ENCODE measurements around the gene LAIR2.

LAIR2 gene

DNA sequence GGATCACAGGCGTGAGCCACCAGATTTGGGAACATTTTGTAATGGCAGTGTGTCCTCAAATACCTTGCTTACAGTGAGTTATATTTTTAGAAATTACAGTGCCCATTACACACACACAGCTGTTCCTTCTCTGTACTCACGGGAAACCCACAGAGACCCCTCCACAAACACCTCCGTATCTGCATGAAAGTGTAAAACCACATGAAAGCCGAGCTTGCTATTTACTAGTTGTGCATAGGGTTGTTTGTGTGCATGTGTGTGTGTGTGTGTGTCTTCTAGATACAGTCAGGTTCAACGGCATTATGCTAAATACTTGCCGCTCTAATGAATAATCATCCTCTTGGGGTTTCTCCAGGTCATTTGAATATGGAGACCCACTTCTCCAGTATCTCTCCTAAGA, 48.7 kb downstream of the LAIR2 start:
- no peak overlapping the region for H3K4me3 ChIP-seq (ENCODE audit: low read depth, low read length)
- DNase-seq (ENCODE audit: low read depth) = no peak
- in situ Hi-C loops (cut with HindIII; ENCODE audit: low sequenced_read_pairs) = no loop called here
- TF ChIP-seq, protein P1, sequence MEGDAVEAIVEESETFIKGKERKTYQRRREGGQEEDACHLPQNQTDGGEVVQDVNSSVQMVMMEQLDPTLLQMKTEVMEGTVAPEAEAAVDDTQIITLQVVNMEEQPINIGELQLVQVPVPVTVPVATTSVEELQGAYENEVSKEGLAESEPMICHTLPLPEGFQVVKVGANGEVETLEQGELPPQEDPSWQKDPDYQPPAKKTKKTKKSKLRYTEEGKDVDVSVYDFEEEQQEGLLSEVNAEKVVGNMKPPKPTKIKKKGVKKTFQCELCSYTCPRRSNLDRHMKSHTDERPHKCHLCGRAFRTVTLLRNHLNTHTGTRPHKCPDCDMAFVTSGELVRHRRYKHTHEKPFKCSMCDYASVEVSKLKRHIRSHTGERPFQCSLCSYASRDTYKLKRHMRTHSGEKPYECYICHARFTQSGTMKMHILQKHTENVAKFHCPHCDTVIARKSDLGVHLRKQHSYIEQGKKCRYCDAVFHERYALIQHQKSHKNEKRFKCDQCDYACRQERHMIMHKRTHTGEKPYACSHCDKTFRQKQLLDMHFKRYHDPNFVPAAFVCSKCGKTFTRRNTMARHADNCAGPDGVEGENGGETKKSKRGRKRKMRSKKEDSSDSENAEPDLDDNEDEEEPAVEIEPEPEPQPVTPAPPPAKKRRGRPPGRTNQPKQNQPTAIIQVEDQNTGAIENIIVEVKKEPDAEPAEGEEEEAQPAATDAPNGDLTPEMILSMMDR (IDR thresholded peaks at IDR 0.05; ENCODE audit: low read depth, low read length, missing control alignments) = no peak

DNA sequence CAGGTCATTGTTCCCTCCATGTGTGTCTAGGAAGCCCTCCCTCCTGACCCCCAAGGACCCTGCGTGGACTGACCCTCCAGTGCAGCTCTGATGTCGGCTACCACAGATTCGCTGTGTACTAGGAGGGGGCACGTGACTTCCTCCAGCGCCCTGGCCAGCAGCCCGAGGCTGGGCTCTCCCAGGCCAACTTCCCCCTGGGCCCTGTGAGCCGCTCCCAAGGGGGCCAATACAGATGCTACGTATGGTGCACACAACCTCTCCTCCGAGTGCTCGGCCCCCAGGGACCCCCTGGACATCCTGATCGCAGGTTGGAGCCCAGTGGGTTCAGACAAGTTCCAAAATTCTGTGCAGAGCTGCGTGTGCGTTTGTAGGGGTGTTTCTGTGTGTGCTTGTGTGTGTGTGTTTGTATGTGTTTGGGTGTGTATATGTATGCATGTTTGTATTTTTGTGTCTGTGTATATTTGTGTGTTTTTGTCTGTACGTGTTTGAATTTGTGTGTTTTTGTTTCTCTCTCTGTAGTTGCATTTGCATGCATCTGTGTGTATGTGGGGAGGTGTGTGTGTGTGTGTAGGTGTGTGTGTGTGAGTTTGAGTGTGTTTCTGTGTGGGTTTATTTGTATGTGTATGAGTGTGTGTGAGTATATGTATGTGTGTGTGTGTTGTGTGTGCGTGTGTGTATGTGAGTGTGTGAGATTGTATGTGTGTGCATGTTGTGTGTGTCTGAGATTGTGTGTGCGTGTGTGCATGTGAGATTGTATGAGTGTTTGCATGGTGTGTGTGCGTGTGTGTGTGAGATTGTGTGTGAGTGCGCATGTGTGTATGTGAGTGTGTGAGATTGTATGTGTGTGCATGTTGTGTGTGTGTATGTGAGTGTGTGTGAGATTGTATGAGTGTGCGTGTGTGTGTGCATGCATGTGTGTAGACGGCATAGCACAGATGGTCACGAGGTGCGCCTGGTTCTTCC, 49.6 kb downstream of the LAIR2 start:
- TF ChIP-seq, protein P1 (IDR thresholded peaks at IDR 0.05; ENCODE audit: low read depth, low read length, missing control alignments) = no peak
- no peak overlapping the region for H3K4me3 ChIP-seq (ENCODE audit: low read depth, low read length)
- DNase-seq (ENCODE audit: low read depth) = no peak
- in situ Hi-C loops (cut with HindIII; ENCODE audit: low sequenced_read_pairs) = no loop called here

DNA sequence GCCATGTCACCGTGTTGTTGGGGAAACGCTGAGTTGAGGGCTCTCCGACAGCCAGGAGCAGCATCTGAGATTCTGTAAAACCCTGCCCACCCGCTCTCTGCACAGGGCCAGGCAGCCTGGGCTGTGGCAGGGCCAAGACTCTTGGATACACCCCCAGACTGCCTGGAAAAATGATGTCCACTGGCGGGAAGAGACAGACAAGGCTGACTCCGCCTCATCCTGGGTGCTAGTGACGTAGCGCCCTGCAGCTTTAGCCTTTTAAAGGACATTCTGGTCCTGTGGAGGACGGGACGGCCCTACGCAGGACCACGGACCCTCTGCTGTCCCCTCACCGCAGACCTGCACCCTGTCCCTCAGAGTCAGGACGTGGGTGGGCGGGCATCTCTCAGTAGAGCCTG, 50.3 kb downstream of the LAIR2 start:
- in situ Hi-C loops (cut with HindIII; ENCODE audit: low sequenced_read_pairs) = no loop called here
- TF ChIP-seq, protein P1 (IDR thresholded peaks at IDR 0.05; ENCODE audit: low read depth, low read length, missing control alignments) = no peak
- H3K4me3 ChIP-seq (ENCODE audit: low read depth, low read length) = no peak overlapping the region
- DNase-seq (ENCODE audit: low read depth) = no peak

DNA sequence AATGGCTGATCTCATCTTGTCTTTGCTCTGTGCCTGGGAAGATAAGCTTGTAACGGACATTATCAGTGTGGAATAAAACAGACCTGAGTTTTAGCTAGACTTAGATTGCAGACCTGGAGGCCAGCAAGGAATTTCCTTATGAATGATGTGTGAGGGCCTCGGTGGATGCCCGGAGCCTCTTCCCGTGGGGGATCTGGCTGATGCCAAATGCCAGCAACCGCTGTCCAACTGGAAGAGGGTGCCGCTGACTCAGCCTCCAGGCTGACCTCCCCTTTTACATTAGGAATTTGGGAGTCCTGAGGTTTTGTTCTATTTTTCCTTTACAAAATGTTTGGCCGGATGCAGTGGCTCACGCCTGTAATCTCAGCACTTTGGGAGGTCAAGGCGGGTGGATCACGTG, 51.4 kb downstream of the LAIR2 start:
- no peak overlapping the region for H3K4me3 ChIP-seq (ENCODE audit: low read depth, low read length)
- DNase-seq (ENCODE audit: low read depth) = no peak
- in situ Hi-C loops (cut with HindIII; ENCODE audit: low sequenced_read_pairs) = no loop called here
- TF ChIP-seq, protein P1 (IDR thresholded peaks at IDR 0.05; ENCODE audit: low read depth, low read length, missing control alignments) = no peak

DNA sequence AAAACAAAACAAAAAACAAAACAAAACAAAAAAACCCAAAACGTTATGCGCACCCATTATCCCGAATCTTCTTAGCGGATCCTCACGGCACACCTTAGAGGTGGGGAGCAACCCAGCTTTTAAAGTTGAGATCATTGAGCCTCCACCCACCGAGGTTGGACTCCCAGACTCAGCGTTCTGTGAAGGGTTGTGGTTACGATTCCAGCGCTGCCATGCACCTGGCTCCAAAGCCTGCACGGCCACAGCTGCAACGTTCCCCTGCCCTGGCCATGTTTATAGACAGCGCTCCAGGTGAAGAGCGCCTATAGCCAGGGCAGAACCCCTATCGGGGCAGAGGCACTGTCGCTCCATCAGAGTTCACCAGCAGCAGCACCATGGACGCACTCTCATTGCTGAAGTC, 52.3 kb downstream of the LAIR2 start:
- no peak for DNase-seq (ENCODE audit: low read depth)
- in situ Hi-C loops (cut with HindIII; ENCODE audit: low sequenced_read_pairs) = no loop called here
- H3K4me3 ChIP-seq (ENCODE audit: low read depth, low read length) = no peak overlapping the region
- TF ChIP-seq, protein P1 (IDR thresholded peaks at IDR 0.05; ENCODE audit: low read depth, low read length, missing control alignments) = no peak

DNA sequence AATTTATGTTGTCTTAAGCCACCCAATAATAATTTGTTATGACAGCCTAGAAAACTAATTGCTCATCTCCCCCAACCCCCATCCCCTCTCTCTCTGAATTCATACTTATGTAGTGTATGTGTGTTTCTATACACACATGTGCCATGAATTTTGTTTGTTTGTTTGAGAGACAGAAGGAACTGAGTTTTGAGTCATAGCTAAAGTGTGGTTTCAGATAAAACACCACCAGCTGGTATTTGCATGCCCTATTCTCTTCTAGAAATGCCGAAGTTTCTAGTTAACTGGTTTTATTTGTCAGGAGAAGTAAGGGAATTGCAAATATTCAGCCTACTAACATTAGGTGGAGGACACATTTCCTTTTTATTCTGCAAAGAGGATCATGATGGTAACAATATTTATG, 53.6 kb downstream of the LAIR2 start:
- no peak for DNase-seq (ENCODE audit: low read depth)
- TF ChIP-seq, protein P1 (IDR thresholded peaks at IDR 0.05; ENCODE audit: low read depth, low read length, missing control alignments) = no peak
- in situ Hi-C loops (cut with HindIII; ENCODE audit: low sequenced_read_pairs) = no loop called here
- H3K4me3 ChIP-seq (ENCODE audit: low read depth, low read length) = no peak overlapping the region
